Sigmoid colon (tissue), 4 donors: ENCODE data around the gene CCDC38.

Experiments
- POLR2AphosphoS5 ChIP-seq, 4 donors: sonication (generic); formaldehyde crosslinking; IDR thresholded peaks; one replicate each; pipeline ENCODE4 v1.6.1; 2017; ENCODE audit warnings: antibody characterized with exemption in 4 of 4
- TF ChIP-seq, protein P1 (sequence below), 4 experiments: fragments of 450-650 bp in 3 of 4; fragments of 200-600 bp in 1 of 4; IDR thresholded peaks; one replicate each; pipeline ENCODE4 v1.5.1; 2016 to 2019; ENCODE audit warnings: antibody characterized with exemption in 4 of 4, mild to moderate bottlenecking in 3 of 4, moderate library complexity in 2 of 4

DNA sequence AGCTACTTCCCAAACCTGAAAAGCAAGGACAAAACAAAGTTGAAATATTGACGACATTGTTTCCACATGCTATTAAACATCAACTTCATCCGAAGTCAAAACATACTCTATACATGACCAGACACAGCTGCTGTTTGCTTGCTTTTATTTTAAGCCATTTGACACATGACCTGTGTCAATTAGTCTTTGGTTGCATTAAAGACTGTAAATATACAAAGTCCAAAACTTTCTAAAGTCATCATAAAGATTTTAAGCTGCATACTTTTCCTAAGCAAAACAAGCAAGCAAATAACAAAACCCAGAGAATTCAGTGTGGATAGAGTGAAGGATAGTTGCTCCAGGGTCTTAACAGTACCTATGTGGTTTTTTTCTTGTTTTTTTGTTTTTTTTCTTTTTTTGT, 31.9 kb upstream of the CCDC38 start:
- no peak for TF ChIP-seq POLR2AphosphoS5 (IDR thresholded peaks at IDR 0.05)
- TF ChIP-seq, protein P1, sequence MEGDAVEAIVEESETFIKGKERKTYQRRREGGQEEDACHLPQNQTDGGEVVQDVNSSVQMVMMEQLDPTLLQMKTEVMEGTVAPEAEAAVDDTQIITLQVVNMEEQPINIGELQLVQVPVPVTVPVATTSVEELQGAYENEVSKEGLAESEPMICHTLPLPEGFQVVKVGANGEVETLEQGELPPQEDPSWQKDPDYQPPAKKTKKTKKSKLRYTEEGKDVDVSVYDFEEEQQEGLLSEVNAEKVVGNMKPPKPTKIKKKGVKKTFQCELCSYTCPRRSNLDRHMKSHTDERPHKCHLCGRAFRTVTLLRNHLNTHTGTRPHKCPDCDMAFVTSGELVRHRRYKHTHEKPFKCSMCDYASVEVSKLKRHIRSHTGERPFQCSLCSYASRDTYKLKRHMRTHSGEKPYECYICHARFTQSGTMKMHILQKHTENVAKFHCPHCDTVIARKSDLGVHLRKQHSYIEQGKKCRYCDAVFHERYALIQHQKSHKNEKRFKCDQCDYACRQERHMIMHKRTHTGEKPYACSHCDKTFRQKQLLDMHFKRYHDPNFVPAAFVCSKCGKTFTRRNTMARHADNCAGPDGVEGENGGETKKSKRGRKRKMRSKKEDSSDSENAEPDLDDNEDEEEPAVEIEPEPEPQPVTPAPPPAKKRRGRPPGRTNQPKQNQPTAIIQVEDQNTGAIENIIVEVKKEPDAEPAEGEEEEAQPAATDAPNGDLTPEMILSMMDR (IDR thresholded peaks at IDR 0.05), result no peak
